HG03354 (cell line): Measurements from ENCODE around the gene KRABD2.
"Not testable (repeated sequence)": the region's sequence is repeated elsewhere in the genome, so short reads cannot be mapped to it uniquely, and the experiment has no call there.

Experiments used
- ATAC-seq: cut with Tn5 transposase; IDR thresholded peaks from one replicate; pipeline ENCODE4 v1.9.1; 2021; ENCODE audit warnings: mild to moderate bottlenecking; ENCODE audit not compliant: unreplicated experiment, poor library complexity, severe bottlenecking

KRABD2 gene

GRCh38 chr17:8366231-8366630 lies 10.3 kb downstream of the KRABD2 start:
- ATAC-seq: no peak

DNA sequence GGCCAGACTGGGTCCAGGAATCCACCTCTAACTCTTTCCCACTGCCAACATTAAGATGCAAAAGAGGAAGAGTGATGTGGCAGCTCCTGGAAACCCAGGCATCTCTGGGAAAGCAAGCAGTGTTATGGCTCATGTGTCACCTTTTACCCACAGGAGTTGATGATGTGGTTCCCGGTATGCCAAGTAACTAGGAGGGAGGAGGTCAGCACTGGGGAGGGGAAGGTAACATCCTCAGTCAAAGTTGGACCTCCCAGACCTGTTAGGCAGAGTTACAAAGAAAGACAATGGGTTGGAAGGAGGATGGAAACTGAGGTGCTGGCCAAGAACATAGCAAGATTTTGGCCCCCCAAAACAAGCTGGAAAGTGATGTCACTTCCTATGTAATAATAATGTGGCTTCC lies 11.4 kb downstream of the KRABD2 start:
- ATAC-seq: no peak

DNA sequence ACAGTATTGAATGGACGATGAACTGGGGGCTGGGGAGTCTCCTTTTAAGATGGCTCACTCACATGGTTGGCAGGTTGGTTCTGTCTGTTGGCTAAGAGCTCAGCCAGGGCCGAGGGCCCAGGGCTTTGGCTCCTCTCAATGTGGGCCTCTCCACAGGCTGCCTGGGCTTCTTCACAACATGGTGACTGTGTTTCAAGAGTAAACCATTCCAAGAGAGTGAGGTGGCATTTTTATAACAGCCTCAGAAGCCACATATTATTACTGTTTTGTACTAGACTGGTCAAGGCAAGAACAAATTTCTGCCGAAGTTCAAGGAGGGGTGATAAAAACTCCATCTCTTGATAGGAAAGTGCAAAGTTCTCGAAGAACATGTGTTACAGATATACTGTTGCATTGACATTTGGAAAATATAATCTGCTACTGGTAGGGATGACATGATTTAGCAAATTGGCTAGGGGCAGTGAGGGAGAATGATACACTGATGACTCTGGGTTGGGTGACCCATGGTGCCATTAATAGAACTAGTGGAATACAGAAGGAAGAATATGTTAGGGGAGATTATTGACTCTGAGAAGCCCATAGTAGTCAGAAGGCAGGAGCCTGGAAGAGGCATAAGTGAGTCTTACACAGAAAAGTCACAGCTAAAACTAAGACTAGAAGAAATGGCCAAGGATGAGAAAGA lies 13.7 kb downstream of the KRABD2 start:
- no peak for ATAC-seq

- ATAC-seq: no peak
These were observed 15.8 kb downstream of the KRABD2 start for GRCh38 chr17:8360751-8361150.

- no peak for ATAC-seq
These were observed 16.2 kb downstream of the KRABD2 start for GRCh38 chr17:8360260-8360659.

DNA sequence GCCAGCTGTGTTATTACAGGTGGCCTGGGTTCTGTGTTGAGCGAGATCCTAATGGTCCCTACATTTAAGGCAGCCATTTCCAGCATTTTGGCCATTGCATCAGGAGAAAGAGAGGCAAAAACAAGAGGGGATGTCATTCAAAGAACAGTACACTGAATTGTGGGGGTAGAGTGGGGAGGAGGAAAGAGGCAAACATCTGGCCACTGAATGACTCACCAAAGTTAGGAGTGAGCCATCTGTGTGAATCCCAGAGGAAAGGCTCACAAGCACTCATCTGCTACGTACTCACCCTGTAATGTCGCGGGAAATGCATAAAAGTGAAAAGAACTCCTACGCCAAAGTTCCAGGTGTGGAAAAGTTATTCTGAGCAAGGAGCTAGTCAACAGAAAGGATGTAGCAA lies 16.7 kb downstream of the KRABD2 start:
- no peak for ATAC-seq

DNA sequence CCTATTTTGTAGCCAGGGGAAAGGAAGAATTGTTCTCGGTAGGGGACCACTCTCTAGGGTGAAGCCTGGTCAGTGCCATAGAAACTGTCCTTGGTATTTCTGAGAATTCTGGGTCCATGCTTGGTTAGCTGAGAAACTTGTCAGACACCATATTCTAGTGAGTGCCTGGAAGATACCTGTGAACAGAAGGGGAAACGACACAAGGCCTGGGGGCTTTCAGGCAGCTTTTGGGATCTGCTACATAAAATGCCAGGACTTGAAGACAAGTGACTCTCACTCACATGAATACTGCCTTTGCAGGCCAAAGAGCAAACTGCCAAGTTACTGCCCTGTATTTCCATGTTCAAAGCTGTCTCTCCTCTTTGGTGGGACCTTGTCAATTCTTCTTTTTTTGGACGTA lies 18.6 kb downstream of the KRABD2 start:
- ATAC-seq: no peak

DNA sequence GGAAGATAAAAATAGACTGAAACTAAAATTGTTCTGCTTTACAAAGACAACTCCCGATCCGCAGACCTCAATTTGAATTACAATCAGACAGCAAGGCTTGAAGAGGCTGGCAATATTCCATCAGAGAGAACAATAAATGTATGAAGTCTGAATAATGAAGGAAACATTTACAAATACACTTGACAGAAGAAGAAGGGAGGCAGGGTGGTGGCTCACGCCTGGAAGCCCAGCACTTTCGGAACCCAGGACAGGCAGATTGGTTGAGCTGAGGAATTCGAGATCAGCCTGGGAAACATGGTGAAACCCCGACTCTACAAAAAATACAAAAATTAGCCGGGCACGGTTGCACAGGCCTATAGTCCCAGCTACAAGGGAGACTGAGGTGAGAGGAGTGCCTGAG lies 22.3 kb downstream of the KRABD2 start:
- ATAC-seq: no peak

DNA sequence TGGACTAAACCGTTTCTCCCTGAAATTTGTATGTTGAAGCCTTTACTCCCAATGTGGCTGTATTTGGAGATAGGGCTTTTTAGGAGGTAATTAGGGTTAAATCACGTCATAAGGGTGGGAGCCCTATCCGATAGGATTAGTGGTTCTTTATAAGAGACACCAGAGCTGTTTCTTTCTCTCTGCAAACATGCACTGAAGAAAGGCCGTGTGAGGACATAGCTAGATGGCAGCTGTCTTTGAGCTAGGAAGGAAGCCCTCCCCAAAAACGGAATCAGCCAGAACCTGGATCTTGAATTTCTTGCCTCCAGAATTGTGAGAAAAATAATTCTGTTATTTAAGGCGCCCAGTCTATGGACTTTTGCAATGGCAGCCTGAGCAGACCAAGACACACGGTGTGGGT lies 22.8 kb downstream of the KRABD2 start:
- ATAC-seq: no peak

GRCh38 chr17:8350339-8350738 lies 26.2 kb downstream of the KRABD2 start:
- no peak for ATAC-seq

- not testable (repeated sequence) for ATAC-seq
These were observed 29.5 kb downstream of the KRABD2 start for GRCh38 chr17:8347001-8347400.

- ATAC-seq: no peak
These were observed 30.4 kb downstream of the KRABD2 start for GRCh38 chr17:8345951-8346665.

GRCh38 chr17:8345052-8345690 lies 31.3 kb downstream of the KRABD2 start:
- no peak for ATAC-seq

- ATAC-seq: no peak
These were observed 35.0 kb downstream of the KRABD2 start for GRCh38 chr17:8341456-8341855.

GRCh38 chr17:8339540-8339939 lies 37.0 kb downstream of the KRABD2 start, which contains the start of gene ODF4:
Gene ODF4, plus strand, starts transcription at chr17:8339840. Its CDS starts 212 bp downstream, at chr17:8340052.
- ATAC-seq: no peak

DNA sequence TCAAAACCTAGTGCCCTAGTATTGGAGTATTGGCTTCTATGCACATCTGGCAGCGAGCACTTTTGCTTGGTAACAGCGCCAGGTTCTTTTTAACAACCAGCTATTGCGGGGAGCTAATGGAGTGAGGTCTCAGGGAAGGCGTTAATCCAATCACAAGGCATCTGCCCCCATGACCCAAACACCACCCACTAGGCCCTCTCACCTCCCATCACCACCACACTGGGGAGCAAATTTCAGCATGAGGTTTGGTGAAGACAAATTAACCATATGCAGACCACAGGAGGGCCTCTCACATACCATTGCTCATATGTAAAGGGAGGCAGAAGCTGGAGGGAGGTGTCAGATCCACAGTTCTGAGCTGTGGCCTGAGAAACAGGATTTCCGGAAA lies 37.8 kb downstream of the KRABD2 start:
- no peak for ATAC-seq

GRCh38 chr17:8337802-8338752 lies 38.4 kb downstream of the KRABD2 start:
- ATAC-seq: no peak

DNA sequence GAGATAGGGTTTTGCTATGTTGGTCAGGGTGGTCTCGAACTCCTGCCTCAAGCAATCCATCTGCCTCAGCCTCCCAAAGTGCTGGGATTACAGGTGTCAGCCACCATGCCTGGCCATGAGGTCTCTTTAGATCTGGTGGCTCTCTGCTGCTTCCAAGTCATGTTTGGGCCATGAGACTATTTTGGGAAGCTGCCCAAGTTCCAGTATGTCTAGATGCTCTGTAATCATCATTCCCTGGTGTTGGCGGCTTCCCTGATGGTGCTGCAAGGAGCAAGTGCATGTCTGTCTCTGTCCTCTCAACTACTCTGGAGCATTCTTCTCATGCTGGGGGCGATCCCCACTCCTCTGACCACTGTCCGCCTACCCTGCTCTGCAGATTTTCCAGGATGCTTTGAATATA lies 43.2 kb downstream of the KRABD2 start:
- no peak for ATAC-seq

DNA sequence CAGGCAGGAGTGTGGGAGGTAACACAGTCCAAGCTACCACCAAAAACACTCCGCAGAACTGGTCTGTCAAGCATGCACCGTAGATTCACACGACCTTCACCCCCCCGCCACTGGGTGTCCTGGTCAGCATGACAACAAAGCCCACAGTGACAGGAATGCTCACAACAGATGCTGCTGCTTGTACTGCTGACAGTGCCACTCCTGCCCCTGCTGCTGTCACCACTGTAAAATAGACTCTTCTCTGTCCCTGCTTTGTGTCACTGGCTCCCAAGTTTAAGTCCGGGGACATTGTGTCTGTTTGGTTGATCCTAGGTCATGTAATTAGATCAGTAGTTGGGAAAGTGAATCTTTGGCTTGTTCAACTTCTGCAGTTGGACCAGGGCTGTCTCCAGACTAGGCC lies 43.8 kb downstream of the KRABD2 start:
- ATAC-seq: no peak

GRCh38 chr17:8332128-8332527 lies 44.4 kb downstream of the KRABD2 start:
- ATAC-seq: no peak
